Measurements from ENCODE around the gene DENND1A. TPM values are rescaled to one million over a fixed set of nuclear protein-coding genes. Genes with fewer than 3 reads are reported as not detected.

DENND1A gene
- total RNA-seq, 1 donor from 2014 or later, result 24.0 TPM

- no peak for DNase-seq
Observed at GRCh38 chr9:123368536-123369153, 561.3 kb downstream of the DENND1A start.

GRCh38 chr9:123368023-123368422 lies 561.9 kb downstream of the DENND1A start:
- no peak for DNase-seq

- no peak for DNase-seq
Observed at GRCh38 chr9:123365881-123366528, 563.9 kb downstream of the DENND1A start.

- DNase-seq, result no peak
Observed at GRCh38 chr9:123365287-123365880, 564.5 kb downstream of the DENND1A start.

DNA sequence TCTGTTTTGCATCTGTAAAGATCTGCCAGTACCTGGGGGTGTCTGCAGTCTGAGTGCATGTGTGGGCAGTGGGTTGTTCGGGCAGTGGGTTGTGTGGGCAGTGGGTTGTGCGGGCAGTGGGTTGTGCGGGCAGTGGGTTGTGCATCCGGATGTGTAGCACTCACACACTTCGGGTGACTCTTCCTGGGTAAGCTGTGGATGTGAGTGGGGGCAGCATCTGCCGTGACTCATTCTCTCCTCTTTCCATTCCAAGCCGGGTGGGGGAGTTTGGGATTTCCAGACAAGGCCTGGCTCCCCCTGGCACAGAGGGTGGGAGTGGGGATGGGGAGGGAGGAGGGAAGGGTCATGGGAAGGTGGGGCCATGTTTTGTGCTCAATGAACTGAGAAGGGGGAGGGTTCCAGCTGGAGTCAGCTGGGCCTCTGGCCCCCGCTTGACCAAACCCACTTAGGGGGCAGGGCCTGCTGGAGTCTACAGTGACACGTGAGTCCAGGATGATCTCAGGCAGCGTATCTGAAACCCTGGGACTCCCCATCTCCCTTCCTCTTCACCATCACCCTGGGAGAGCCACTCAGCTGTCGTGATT lies 565.6 kb downstream of the DENND1A start:
- DNase-seq, result peak; percentile 67

DNA sequence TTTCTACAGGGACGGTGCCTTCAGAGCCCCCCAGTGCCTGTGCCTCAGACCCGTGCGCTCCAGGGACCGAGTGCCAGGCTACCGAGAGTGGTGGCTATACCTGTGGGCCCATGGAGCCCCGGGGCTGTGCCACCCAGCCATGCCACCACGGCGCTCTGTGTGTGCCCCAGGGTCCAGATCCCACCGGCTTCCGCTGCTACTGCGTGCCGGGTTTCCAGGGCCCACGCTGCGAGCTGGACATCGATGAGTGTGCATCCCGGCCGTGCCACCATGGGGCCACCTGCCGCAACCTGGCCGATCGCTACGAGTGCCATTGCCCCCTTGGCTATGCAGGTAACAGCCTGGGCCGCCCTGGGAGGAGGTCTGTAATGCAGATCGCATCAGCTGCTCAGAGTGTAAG lies 567.1 kb downstream of the DENND1A start:
- DNase-seq, result no peak

DNA sequence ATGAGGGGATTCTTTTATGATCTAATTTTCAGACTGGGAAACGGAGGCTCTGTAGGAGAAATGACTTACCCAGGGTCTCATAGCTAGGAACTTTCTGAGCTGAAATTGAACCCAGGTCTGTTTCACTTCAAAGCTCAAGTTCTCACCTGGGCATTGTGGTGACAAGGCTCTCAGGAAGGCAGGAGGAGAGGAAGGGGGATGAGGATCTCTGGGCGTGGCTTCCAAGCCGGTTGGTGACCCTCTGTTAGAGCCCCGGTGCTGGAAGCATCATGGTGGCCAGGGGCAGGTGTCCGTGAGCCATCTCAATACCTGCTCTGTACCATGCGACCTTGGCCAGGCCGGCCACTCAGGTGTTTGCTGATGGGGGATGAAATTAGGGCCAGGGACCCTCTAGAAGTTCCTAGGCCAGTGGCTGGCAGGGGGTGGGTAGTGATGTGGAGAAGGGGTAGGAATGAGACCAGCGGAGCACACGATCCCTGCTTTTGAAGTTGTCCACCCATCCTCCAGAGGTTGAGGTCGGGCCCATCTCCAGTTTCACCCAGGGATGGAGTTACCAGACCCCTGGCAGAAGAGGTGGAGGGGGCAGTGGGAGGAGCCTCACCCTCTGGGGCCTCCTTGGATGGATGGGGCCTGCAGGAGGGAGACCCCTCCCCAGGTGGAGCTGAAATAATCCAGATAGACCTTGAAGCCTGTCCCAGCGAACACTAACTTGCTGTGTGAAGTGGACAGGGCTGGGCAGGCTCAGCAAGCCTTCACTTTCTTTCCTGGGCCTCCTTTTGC lies 568.0 kb downstream of the DENND1A start:
- DNase-seq, result no peak

GRCh38 chr9:123361086-123361730 lies 568.7 kb downstream of the DENND1A start:
- no peak for DNase-seq

DNA sequence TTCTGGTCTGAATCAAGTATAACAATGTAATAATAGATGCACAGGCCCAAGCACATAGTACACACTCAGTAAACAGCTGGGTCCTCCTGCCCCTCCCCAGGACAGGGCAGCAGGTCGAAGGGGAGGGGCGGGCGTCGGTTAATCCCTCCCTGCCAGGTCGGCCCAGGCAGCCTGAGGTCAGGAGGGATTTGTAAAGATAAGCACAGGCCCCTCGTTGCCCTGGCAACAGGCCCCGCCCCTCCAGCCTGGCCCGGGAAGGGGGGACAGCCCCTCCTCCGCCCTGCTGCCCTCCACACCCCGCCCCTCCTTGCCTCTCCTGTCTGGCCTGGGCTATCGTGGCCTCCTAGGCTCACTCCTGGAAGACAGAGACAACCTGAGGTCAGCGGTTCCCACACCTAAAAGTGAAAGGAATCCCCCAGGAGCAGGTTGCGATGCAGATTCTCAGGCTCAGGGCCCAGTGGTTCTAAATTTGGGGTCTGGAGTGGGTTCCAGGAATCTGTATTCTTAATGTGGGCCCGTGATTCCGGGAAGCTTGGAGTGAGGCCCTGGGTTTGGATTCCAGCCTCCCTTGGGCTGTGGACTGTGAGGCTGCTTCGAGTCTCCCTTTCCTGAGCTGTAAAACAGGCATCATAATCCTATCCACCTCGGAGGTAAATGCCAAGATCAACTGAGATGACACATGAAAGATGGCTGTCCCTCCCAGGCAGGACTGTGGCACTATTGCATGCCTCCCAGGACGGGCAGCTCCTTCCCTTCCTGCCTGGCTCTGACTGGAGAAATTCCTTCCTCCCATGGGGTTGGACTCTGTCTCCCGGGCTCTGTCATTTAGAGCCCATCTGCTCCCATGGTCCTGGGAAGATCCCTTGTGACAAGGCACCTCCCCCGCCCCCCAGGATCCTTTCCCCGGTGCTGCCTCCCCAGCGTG lies 569.5 kb downstream of the DENND1A start:
- DNase-seq, result peak; percentile 55

DNA sequence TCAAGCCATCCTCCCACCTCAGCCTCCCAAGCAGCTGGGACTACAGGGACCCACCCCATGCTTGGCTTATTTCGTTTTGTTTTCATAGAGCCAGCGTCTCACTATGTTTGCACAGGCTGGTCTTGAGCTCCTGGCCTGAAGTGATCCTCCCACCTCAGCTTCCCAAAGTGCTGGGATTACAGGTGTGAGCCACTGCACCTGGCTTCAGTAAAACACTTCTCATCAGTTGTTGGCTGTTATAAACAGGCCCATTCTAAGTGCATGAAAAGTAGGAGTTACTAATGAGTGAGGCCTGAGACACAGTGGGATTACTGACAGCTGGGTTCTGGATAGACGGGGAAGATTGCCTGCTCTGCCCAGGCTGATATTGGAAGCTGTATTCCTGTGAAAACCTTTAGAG lies 570.4 kb downstream of the DENND1A start:
- no peak for DNase-seq

- no peak for DNase-seq
Observed at GRCh38 chr9:123359106-123359505, 570.8 kb downstream of the DENND1A start.

DNA sequence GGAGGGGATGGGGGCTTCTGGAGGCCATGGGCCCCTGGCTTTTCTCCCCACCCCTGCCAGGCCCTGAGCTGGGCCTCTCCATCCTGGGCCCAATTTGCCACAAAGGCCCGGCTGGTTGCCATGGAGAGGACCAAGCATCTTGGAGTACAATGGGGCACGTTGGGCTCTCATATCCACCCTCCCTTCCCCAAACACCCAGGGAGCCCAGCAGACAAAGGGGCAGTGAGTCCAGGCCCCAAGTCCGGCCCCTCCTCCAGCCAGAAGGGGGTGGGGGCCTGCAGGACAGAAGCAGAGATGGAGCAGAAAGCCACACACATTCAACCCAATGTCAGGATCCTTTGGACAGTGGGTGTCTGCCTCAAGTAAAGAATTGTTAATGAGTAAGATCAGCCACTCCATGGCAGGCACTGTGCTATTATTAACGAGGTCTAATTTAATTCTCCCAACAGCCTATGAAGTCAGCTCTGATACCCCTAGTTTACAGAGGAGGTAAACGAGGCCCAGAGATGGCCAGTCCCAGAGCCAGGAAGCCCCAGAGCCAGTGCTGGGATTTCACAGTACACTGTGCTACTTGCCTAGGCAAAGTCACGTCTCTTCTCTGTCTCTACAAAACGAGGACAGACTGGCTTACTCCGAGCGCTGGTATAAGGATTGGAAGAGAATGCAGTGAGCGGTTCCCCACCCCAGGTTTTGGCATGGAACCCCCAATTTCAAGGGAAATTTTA lies 571.6 kb downstream of the DENND1A start:
- DNase-seq, result no peak

GRCh38 chr9:123357743-123358059 lies 572.2 kb downstream of the DENND1A start:
- DNase-seq, result no peak

GRCh38 chr9:123356851-123357742 lies 572.8 kb downstream of the DENND1A start:
- DNase-seq, result no peak

DNA sequence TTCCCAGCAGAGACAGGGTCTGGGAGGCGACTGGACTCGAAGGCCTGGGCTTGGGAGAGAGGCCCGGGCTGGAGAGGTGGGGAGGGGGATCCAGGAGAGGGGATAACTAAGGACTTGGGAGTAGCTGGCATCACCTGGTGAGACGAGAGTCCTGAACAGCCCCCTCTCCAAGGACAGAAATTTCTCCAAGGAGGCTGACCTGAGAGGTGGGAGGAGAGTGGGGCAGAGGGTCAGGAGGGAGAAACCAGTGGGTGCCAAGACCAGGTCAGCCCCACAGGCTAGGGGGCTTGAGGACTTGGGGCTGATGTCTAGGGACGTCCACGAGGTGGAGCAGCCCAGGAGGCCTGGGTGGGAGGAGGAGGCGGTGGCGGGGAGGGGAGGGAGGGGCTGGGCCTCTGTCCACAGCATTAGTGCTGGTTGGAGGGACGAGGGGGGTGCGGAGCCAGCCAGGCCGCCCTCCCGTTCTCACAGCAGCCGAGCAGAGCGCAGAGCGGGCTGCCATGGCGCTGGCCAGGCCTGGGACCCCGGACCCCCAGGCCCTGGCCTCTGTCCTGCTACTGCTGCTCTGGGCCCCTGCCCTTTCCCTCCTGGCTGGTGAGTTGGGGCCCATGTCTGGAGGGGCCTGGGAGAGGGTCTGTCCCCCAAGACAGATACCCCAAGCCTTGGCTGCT lies 574.0 kb downstream of the DENND1A start, which contains the start of gene CRB2:
TSS of gene CRB2 (plus strand) at position 437 of the 671 bp plus-strand sequence. CDS start at position 501, 64 bp downstream.
- DNase-seq, result peak; percentile 40

DNA sequence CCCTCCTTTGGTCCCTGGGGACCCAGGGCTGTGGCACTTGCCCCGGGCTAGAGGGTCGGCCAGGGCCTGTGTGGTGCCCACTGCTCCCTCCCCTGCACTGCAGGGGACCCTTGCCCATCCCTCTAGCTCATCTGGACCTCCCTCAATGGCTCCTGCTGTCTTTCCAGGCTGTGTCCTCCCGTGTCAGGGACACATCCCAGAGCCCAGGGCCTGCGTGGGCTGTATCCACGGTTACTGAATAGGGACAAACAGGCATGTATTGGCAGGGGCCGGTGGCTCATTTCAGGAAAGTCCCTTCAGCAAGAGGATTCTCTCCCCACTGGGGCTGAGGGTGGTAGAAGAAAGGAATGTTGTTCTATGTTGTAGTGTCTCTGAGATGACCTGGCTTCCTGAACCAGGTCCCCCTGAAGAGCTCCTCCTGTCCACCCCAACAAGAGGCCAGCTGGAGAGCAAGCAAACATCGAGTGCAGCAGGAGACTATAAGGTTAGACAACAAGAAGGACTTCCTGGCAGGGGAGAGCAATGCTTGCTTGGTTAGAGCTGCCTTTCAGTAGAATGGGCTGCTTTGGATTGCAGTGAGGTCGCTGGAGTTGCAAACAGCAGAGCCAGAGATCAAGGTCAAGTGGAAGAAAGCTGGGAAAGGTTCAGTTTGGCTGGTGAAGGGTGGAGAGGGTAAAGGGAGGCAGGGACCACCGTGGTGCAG lies 575.0 kb downstream of the DENND1A start:
- no peak for DNase-seq

DNA sequence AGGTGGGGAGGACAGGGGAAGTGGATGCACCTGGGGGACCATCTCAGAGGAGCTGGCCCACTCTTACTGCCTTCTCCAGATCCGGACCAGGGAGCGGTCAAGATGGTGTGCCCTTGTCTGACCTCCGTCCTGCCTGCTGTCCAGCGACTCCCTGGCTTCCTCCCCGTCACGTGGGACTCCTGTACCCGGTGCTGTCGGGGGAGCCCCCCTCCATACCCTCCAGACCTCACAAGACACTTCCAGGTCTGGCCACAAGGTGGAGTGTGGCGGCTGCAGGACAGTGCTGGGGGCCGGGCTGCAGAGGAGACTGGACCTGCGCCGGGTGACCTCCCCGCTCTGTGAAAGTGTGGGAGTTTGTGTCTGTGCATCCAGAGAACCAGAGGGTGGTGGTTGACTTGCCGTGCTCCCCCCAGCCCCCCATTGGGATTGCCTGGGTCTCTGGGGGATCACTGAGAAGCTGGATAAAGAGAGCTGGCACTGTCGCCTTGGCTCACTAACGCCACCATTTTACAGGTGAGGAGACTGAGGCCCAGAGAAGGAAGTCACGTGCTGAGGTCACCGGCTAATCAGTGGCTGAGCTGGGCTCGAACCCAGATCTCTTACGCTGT lies 575.8 kb downstream of the DENND1A start:
- peak; percentile 77 for DNase-seq
